ENCODE results near the gene GPR158. TPM values are rescaled to one million over a fixed set of nuclear protein-coding genes. Genes with fewer than 3 reads are reported as not detected.

Gene GPR158
- total RNA-seq, 2 experiments from 2014 or later: not detected

GRCh38 chr10:25297466-25297865 lies 122.7 kb downstream of the GPR158 start:
- BruUV-seq (replicated peaks): no TSS peak
- TF ChIP-seq EZH2phosphoT487 (IDR thresholded peaks at IDR 0.05; ENCODE audit: borderline replicate concordance, low read depth, low read length): no peak
- TF ChIP-seq, protein P1, sequence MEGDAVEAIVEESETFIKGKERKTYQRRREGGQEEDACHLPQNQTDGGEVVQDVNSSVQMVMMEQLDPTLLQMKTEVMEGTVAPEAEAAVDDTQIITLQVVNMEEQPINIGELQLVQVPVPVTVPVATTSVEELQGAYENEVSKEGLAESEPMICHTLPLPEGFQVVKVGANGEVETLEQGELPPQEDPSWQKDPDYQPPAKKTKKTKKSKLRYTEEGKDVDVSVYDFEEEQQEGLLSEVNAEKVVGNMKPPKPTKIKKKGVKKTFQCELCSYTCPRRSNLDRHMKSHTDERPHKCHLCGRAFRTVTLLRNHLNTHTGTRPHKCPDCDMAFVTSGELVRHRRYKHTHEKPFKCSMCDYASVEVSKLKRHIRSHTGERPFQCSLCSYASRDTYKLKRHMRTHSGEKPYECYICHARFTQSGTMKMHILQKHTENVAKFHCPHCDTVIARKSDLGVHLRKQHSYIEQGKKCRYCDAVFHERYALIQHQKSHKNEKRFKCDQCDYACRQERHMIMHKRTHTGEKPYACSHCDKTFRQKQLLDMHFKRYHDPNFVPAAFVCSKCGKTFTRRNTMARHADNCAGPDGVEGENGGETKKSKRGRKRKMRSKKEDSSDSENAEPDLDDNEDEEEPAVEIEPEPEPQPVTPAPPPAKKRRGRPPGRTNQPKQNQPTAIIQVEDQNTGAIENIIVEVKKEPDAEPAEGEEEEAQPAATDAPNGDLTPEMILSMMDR (conservative IDR thresholded peaks at IDR 0.05; ENCODE audit: low read length): no peak
- no peaks in the 10 kb centered on the region for H4K20me1 ChIP-seq (ENCODE audit: insufficient read depth, low read length)
- H3K9me3 ChIP-seq (ENCODE audit: low read length): no peaks in the 10 kb centered on the region
- no peaks in the 10 kb centered on the region for H3K36me3 ChIP-seq (ENCODE audit: insufficient read depth, low read length)
- H2AFZ ChIP-seq (ENCODE audit: low read length): no peak overlapping the region
- DNase-seq (ENCODE audit: low spot score): no peak
- no peaks in the 10 kb centered on the region for H3K9me2 ChIP-seq (ENCODE audit: insufficient read depth, low read length)
- no peaks in the 10 kb centered on the region for H3K79me2 ChIP-seq (ENCODE audit: insufficient read depth, low read depth, low read length)
- no peak overlapping the region for H3K27ac ChIP-seq (ENCODE audit: low read depth, low read length, poor library complexity, severe bottlenecking)
- CTCF ChIA-PET (ENCODE audit: unreplicated experiment): no interaction called here
- intact Hi-C loops (cut with micrococcal nuclease; ENCODE audit: unreplicated experiment): no loop called here
- H3K4me1 ChIP-seq (ENCODE audit: insufficient read depth, low read length, poor library complexity, severe bottlenecking): no peaks in the 10 kb centered on the region
- no peak overlapping the region for H3K4me3 ChIP-seq (ENCODE audit: low read depth, low read length, poor library complexity, severe bottlenecking)
- POLR2A ChIA-PET: no interaction called here
- no peak overlapping the region for H3K4me2 ChIP-seq (ENCODE audit: low read length)

GRCh38 chr10:25300073-25300472 lies 125.3 kb downstream of the GPR158 start:
- no peak overlapping the region for H2AFZ ChIP-seq (ENCODE audit: low read length)
- POLR2A ChIA-PET: no interaction called here
- H3K4me3 ChIP-seq (ENCODE audit: low read depth, low read length, poor library complexity, severe bottlenecking): no peak overlapping the region
- H3K4me1 ChIP-seq (ENCODE audit: insufficient read depth, low read length, poor library complexity, severe bottlenecking): no peaks in the 10 kb centered on the region
- H3K79me2 ChIP-seq (ENCODE audit: insufficient read depth, low read depth, low read length): no peaks in the 10 kb centered on the region
- no peaks in the 10 kb centered on the region for H3K9me2 ChIP-seq (ENCODE audit: insufficient read depth, low read length)
- no peak for DNase-seq (ENCODE audit: low spot score)
- H3K4me2 ChIP-seq (ENCODE audit: low read length): no peak overlapping the region
- H3K27ac ChIP-seq (ENCODE audit: low read depth, low read length, poor library complexity, severe bottlenecking): no peak overlapping the region
- intact Hi-C loops (cut with micrococcal nuclease; ENCODE audit: unreplicated experiment): no loop called here
- H4K20me1 ChIP-seq (ENCODE audit: insufficient read depth, low read length): no peaks in the 10 kb centered on the region
- no peaks in the 10 kb centered on the region for H3K9me3 ChIP-seq (ENCODE audit: low read length)
- BruUV-seq (replicated peaks): no TSS peak
- no peaks in the 10 kb centered on the region for H3K36me3 ChIP-seq (ENCODE audit: insufficient read depth, low read length)
- TF ChIP-seq EZH2phosphoT487 (IDR thresholded peaks at IDR 0.05; ENCODE audit: borderline replicate concordance, low read depth, low read length): no peak
- TF ChIP-seq, protein P1 (conservative IDR thresholded peaks at IDR 0.05; ENCODE audit: low read length): no peak
- CTCF ChIA-PET (ENCODE audit: unreplicated experiment): no interaction called here

DNA sequence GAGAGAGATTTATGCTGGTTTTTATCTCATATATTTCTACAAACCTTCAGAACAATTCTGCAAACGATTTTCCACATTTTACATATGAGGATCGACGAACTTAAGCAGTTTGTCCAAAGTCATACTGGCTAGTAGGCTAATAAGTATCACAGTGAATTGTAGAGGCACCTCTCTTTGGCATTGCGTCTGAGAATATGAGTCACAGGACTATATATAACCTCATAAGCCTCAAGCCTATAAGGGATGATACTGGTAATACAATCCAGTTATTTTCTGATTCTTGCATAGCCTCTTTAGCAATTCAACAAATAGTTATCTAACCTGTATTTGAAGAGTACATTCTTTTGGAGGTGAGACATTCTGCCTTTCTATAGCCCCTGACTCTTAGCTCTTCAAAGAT lies 129.8 kb downstream of the GPR158 start:
- DNase-seq (ENCODE audit: low spot score): no peak
- Histone ChIP-seq H3K27ac (ENCODE audit: low read depth, low read length, poor library complexity, severe bottlenecking) (no peak overlapping the region), H4K20me1 (ENCODE audit: insufficient read depth, low read length) (no peaks in the 10 kb centered on the region), H3K9me2 (ENCODE audit: insufficient read depth, low read length) (no peaks in the 10 kb centered on the region), H2AFZ (ENCODE audit: low read length) (no peak overlapping the region), H3K9me3 (ENCODE audit: low read length) (no peaks in the 10 kb centered on the region), H3K4me3 (ENCODE audit: low read depth, low read length, poor library complexity, severe bottlenecking) (no peak overlapping the region), H3K79me2 (ENCODE audit: insufficient read depth, low read depth, low read length) (no peaks in the 10 kb centered on the region), H3K36me3 (ENCODE audit: insufficient read depth, low read length) (no peaks in the 10 kb centered on the region), H3K4me2 (ENCODE audit: low read length) (no peak overlapping the region), H3K4me1 (ENCODE audit: insufficient read depth, low read length, poor library complexity, severe bottlenecking) (no peaks in the 10 kb centered on the region)
- intact Hi-C loops (cut with micrococcal nuclease; ENCODE audit: unreplicated experiment): no loop called here
- ChIA-PET CTCF (ENCODE audit: unreplicated experiment) (no interaction called here), POLR2A (interaction anchor here (0.7 kb wide), 1 partner anchor 9 kb away, joined by 3 read pairs; no protein-coding TSS in a partner anchor)
- no TSS peak for BruUV-seq (replicated peaks)
- TF ChIP-seq, protein P1 (conservative IDR thresholded peaks at IDR 0.05; ENCODE audit: low read length): no peak
- TF ChIP-seq EZH2phosphoT487 (IDR thresholded peaks at IDR 0.05; ENCODE audit: borderline replicate concordance, low read depth, low read length): no peak

Data from OCI-LY7 (cell line).